22Rv1 (cell line): ENCODE measurements around the gene APOE.

ENCODE experiments used
- H3K27ac ChIP-seq: fragments of 450-650 bp; 2 replicates; pipeline ENCODE4 v1.5.1; 2017
- CTCF ChIP-seq: fragments of 450-650 bp; IDR thresholded peaks from 2 replicates; pipeline ENCODE4 v1.5.1; 2017; ENCODE audit warnings: mild to moderate bottlenecking
- ZFX ChIP-seq: fragments of 450-650 bp; IDR thresholded peaks from 2 replicates; pipeline ENCODE4 v1.6.1; 2017; ENCODE audit warnings: antibody characterized with exemption, borderline replicate concordance

APOE gene

DNA sequence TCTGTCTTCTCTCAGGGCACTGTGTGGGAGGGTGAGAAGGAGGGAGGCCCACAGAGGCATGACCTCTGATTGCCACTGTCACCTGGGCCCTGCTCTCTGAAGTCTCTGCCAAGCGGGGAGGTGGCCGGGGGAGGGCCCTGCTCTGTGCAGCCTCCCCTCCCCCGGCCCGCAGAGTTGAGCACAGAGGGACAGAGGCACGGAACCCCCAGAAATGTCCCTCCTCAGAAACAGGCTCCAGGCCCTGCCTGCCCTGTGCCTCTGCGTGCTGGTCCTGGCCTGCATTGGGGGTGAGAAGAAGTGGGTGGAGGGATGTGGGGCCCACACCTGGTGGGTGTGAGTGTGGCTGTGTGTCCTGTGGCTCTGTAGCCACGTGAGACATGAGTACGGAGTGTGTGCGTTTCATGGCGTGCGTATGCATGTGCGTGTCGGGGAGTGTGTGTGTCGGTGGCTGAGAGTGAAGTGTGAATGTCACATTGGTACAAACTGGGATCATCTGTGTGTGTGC lies 36.5 kb downstream of the APOE start, which contains the start of gene APOC4:
Gene APOC4, plus strand, starts transcription at position 171 of the 505 bp plus-strand sequence. Its CDS starts 41 bp downstream, at position 212.
- no peak within 1 kb of the TSS for H3K27ac ChIP-seq
- TF ChIP-seq ZFX (no peak), CTCF (no peak)

DNA sequence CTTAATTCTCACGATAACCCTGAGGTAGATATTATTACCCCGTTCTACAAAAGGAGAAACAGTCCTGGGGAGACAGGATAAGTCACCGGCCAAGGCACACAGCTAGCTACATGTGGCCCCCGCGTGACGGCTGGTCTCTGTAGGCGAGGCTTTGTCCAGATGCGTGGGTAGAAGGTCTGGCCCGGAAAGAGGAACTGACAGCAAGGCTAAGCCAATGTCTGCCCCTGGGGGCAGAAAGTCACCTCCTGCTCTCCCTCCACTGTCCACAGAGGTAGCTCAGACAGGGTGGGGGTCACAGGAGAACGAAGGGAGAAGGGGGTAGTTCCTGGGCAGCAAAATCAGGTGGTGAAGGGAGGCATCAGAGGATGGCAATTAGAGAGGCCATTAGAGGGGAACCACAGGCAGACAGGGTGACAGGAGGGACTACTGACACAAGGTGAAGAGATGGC lies 38.2 kb downstream of the APOE start:
- TF ChIP-seq ZFX (no peak), CTCF (no peak)
- no peak overlapping the region for H3K27ac ChIP-seq

- H3K27ac ChIP-seq, result no peak overlapping the region
Measured at GRCh38 chr19:44947041-44947581, 41.5 kb downstream of the APOE start.

DNA sequence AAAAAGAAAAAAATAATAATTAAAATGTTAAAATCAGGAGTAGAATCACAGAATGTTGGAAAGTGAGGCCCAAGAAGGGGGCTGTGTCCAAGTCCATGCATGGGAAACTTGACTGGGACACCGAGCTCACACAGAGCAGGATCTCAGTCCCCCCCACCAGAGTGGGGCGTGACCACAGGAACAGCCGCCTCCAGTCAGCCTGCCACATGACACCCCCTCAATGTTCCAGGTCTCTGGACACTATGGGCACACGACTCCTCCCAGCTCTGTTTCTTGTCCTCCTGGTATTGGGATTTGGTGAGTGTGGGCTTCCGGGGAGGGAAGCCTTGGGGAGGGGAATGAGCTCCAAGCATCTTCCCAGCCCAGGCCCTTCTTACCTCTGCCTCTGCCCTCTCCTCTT lies 42.6 kb downstream of the APOE start:
- no peak for TF ChIP-seq CTCF
- no peak for TF ChIP-seq ZFX
- H3K27ac ChIP-seq, result no peak overlapping the region

More at GRCh38 chr19:44947041-44947581, 41.5 kb downstream of the APOE start:
- TF ChIP-seq CTCF (no peak), ZFX (no peak)

DNA sequence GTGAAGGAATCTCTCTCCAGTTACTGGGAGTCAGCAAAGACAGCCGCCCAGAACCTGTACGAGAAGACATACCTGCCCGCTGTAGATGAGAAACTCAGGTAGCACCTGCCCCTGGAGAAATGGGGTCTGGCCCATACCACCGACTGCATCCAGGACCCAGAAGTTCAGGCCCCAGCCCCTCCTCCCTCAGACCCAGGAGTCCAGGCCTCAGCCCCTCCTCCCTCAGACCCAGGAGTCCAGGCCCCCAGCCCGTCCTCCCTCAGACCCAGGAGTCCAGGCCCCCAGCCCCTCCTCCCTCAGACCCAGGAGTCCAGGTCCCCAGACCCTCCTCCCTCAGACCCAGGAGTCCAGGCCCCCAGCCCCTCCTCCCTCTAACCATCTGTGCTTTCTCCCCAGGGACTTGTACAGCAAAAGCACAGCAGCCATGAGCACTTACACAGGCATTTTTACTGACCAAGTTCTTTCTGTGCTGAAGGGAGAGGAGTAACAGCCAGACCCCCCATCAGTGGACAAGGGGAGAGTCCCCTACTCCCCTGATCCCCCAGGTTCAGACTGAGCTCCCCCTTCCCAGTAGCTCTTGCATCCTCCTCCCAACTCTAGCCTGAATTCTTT lies 43.3 kb downstream of the APOE start:
- no peak overlapping the region for H3K27ac ChIP-seq
- no peak for TF ChIP-seq ZFX
- TF ChIP-seq CTCF, result no peak

GRCh38 chr19:44949550-44949949 lies 44.0 kb downstream of the APOE start:
- no peak overlapping the region for H3K27ac ChIP-seq
- TF ChIP-seq ZFX, result no peak
- no peak for TF ChIP-seq CTCF
